B cell (primary cell): ENCODE measurements around the gene OLFML1. TPM values are rescaled to one million over a fixed set of nuclear protein-coding genes. Genes with fewer than 3 reads are reported as not detected.

Experiments
- ATAC-seq: fragments of 200-7000 bp; cut with Tn5 transposase; one replicate; pipeline ENCODE4 v1.10.0; 2021; ENCODE audit warnings: low read depth, mild to moderate bottlenecking, moderate number of reproducible peaks, moderate library complexity
- CTCF ChIA-PET: fragments of 350-600 bp; sonication (Branson Sonifier 250); formaldehyde crosslinking; loops from one replicate; lab custom pipeline; 2021; ENCODE audit warnings: antibody characterized with exemption, inconsistent platforms; lab: Charles Lee
- POLR2A ChIA-PET: fragments of 350-600 bp; sonication (Branson Sonifier 250); formaldehyde crosslinking; loops from one replicate; lab custom pipeline; 2021; ENCODE audit warnings: antibody characterized with exemption; lab: Charles Lee
- DNase-seq: peaks from one replicate; pipeline ENCODE4 v3.0.0; 2013
- H2AFZ ChIP-seq: 2 replicates; pipeline ENCODE4 v1.6.1; 2012; ENCODE audit warnings: mild to moderate bottlenecking, low read depth, low read length; ENCODE audit not compliant: insufficient read depth, poor library complexity, severe bottlenecking
- H3K27ac ChIP-seq, 2 donors: 1 replicate in 1 of 2; 2 replicates in 1 of 2; pipeline ENCODE4 v1.5.1; 2012 to 2013; ENCODE audit warnings: low read length in 2 of 2, mild to moderate bottlenecking in 2 of 2, moderate library complexity in 1 of 2
- H3K27me3 ChIP-seq, 4 experiments: fragments of 200-600 bp in 1 of 4; sonication (generic) in 1 of 4; replicated peaks in 1 of 4; 1 replicate in 2 of 4; 2 replicates in 2 of 4; pipeline versions ENCODE4 v1.6.1 to v1.7.0; 2013 to 2016; ENCODE audit warnings: low read length in 3 of 4, mild to moderate bottlenecking in 2 of 4, mixed read lengths in 1 of 4, moderate library complexity in 1 of 4; ENCODE audit not compliant: insufficient read depth in 4 of 4, control insufficient read depth in 3 of 4; ENCODE audit errors: control extremely low read depth in 1 of 4
- H3K36me3 ChIP-seq, 2 experiments: replicated peaks in 1 of 2; 1 replicate in 1 of 2; 2 replicates in 1 of 2; pipeline versions ENCODE4 v1.6.1 to v1.7.1; 2013; ENCODE audit warnings: low read length in 1 of 2; ENCODE audit not compliant: insufficient read depth in 2 of 2, control insufficient read depth in 1 of 2; ENCODE audit errors: control extremely low read depth in 1 of 2, extremely low read depth in 1 of 2
- H3K4me1 ChIP-seq, 2 donors: fragments of 200-600 bp in 1 of 2; sonication (generic) in 1 of 2; 1 replicate in 1 of 2; 2 replicates in 1 of 2; pipeline versions ENCODE4 v1.5.1 to v1.6.1; 2013 to 2017; ENCODE audit warnings: low read length in 2 of 2; ENCODE audit not compliant: control insufficient read depth in 2 of 2, insufficient read depth in 2 of 2
- H3K4me2 ChIP-seq: replicated peaks from 2 replicates; pipeline ENCODE3; 2012; ENCODE audit warnings: mild to moderate bottlenecking, low read depth, low read length; ENCODE audit not compliant: poor library complexity, severe bottlenecking
- H3K4me3 ChIP-seq, 5 experiments: fragments of 200-600 bp in 1 of 5; sonication (generic) in 1 of 5; 1 replicate in 3 of 5; 2 replicates in 2 of 5; pipeline versions ENCODE4 v1.5.1 to v1.7.0; 2011 to 2016; ENCODE audit warnings: low read length in 4 of 5, mild to moderate bottlenecking in 4 of 5, low read depth in 2 of 5, control low read depth in 1 of 5, moderate library complexity in 1 of 5; ENCODE audit not compliant: insufficient read depth in 1 of 5; ENCODE audit errors: control extremely low read depth in 1 of 5, extremely low read depth in 1 of 5
- H3K79me2 ChIP-seq: fragments of 200-600 bp; sonication (generic); one replicate; pipeline ENCODE4 v1.6.0; 2016; ENCODE audit warnings: low read length; ENCODE audit not compliant: control insufficient read depth, insufficient read depth
- H3K9ac ChIP-seq: fragments of 200-600 bp; sonication (generic); 2 replicates; pipeline ENCODE4 v1.6.1; 2017; ENCODE audit warnings: mild to moderate bottlenecking, low read length, moderate library complexity
- H3K9me3 ChIP-seq, 3 donors: one replicate each; pipeline versions ENCODE4 v1.6.1 to v1.7.1; 2013; ENCODE audit warnings: low read length in 2 of 3; ENCODE audit not compliant: control insufficient read depth in 2 of 3, insufficient read depth in 1 of 3; ENCODE audit errors: control extremely low read depth in 1 of 3
- H4K20me1 ChIP-seq: 2 replicates; pipeline ENCODE4 v1.6.0; 2012; ENCODE audit warnings: mild to moderate bottlenecking, low read length; ENCODE audit not compliant: insufficient read depth, control insufficient read depth, poor library complexity, severe bottlenecking
- H3K27ac Mint-ChIP-seq: one replicate; pipeline ENCODE4 v1.8.0; 2021; ENCODE audit warnings: mixed read lengths
- H3K27me3 Mint-ChIP-seq: one replicate; pipeline ENCODE4 v1.8.0; 2021; ENCODE audit warnings: mixed read lengths
- H3K4me1 Mint-ChIP-seq: one replicate; pipeline ENCODE4 v1.8.0; 2021; ENCODE audit warnings: mixed read lengths
- H3K4me3 Mint-ChIP-seq: one replicate; pipeline ENCODE4 v1.8.0; 2021; ENCODE audit warnings: mixed read lengths
- H3K9me3 Mint-ChIP-seq: one replicate; pipeline ENCODE4 v1.8.0; 2022; ENCODE audit warnings: mixed read lengths; ENCODE audit not compliant: insufficient read depth
- CTCF ChIP-seq: fragments of 200-600 bp; IDR thresholded peaks from one replicate; pipeline ENCODE4 v1.8.0; 2022; ENCODE audit warnings: antibody characterized with exemption, mild to moderate bottlenecking
- EZH2 ChIP-seq: IDR thresholded peaks from 2 replicates; pipeline ENCODE4 v1.6.1; 2012; ENCODE audit warnings: borderline replicate concordance, low read depth, mild to moderate bottlenecking, moderate library complexity, low read length; ENCODE audit not compliant: insufficient read depth, poor library complexity, severe bottlenecking
- WGBS: methylation state at CpG from one replicate; pipeline ENCODE4 v1.1.5; 2013; ENCODE audit warnings: missing lambda C conversion rate; ENCODE audit not compliant: insufficient coverage; 5-methylcytosine and 5-hydroxymethylcytosine counted together
- intact Hi-C: fragments of 100-400 bp; cut with micrococcal nuclease; formaldehyde crosslinking; loops from one replicate; pipeline ENCODE4 v1.10.0; 2022
- polyA minus RNA-seq: library from RNA; depleted of rRNA, polyadenylated mRNA; stranded (reverse); fragments of >200 nt; gene quantifications from 2 replicates; pipeline ENCODE4 v1.2.3, GENCODE V29; 2012
- polyA plus RNA-seq: library from polyadenylated mRNA; depleted of rRNA; stranded (reverse); fragments of >200 nt; gene quantifications from 2 replicates; pipeline ENCODE4 v1.2.3, GENCODE V29; 2012
- total RNA-seq, 2 donors: library from RNA; stranded (reverse); fragments of 120-200 nt in 1 of 2; gene quantifications; 1 replicate in 1 of 2; 2 replicates in 1 of 2; pipeline versions ENCODE4 v1.2.3 to v1.2.4, GENCODE V29; 2013 to 2022

OLFML1 gene
- total RNA-seq (not detected in 2 replicates), polyA plus RNA-seq (not detected in 2 replicates), polyA minus RNA-seq (not detected in 2 replicates)
- total RNA-seq (2013), result 0.70 TPM

DNA sequence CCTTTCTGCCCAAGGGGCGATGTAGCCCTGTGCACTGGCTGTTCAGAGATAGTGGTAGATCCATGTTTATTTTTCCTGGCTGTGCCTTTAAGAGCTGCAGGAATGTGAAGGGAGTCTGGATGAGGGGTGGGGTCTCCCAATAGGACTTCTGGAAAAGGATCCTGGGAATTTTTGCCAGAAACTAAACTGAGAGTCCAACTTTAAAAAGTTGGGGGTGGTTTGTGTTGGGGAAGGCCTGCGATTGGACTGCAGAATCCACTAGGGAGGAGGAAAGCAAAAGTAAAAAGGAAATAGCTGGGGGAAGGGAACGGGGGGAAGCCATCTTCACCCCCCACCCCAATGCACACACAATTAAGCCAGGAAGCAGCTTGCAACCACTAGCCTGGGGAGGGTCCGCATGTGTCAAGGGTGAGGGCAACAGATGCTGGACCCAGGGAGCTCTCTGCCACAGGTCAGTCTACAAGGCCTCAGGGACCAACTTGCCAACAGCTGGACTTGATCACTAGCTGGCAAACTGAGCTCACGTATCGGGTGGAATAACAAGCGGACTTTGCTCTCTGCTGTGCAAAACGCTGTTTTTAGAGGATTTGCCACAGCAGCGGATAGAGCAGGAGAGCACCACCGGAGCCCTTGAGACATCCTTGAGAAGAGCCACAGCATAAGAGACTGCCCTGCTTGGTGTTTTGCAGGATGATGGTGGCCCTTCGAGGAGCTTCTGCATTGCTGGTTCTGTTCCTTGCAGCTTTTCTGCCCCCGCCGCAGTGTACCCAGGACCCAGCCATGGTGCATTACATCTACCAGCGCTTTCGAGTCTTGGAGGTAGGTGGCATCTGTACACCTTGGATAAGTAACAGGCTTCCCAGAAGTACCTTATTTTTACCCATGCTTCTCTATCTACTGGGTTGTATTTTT lies at the start of gene OLFML1:
OLFML1 (plus strand) TSS at position 321 of the 912 bp plus-strand sequence; CDS start at position 691, 370 bp downstream.
- POLR2A ChIA-PET, result no interaction called here
- ATAC-seq, result no peak
- no peaks in the 10 kb centered on the region for H3K27me3 ChIP-seq
- no peak within 1 kb of the TSS for H3K4me2 ChIP-seq
- Mint-ChIP-seq H3K27me3 (no peaks in the 10 kb centered on the region), H3K27ac (no peak within 1 kb of the TSS), H3K4me3 (no peak within 1 kb of the TSS), H3K9me3 (no peaks in the 10 kb centered on the region), H3K4me1 (no peaks in the 10 kb centered on the region)
- H3K27ac ChIP-seq, result no peak within 1 kb of the TSS
- H3K4me1 ChIP-seq, result no peaks in the 10 kb centered on the region
- peaks cover 0 to 3% (median 0%) of the 10 kb centered on the region in 3 donors for H3K9me3 ChIP-seq
- TF ChIP-seq CTCF (no peak), EZH2 (no peak)
- no peak within 1 kb of the TSS for H3K9ac ChIP-seq
- intact Hi-C loops, result no loop called here
- H2AFZ ChIP-seq, result no peak within 1 kb of the TSS
- H3K79me2 ChIP-seq, result peaks cover 3% of the 10 kb centered on the region
- no peaks in the 10 kb centered on the region for H3K36me3 ChIP-seq
- no peak within 1 kb of the TSS for H3K4me3 ChIP-seq
- CTCF ChIA-PET, result interaction anchor here (0.6 to 2.2 kb wide), 5 partner anchors 10 to 180 kb away, joined by 3 to 6 read pairs (median 4); no protein-coding TSS in a partner anchor
- no peaks in the 10 kb centered on the region for H4K20me1 ChIP-seq
- 95% methylated on average over 9 of the region's 15 CpGs for WGBS
- no peak for DNase-seq

DNA sequence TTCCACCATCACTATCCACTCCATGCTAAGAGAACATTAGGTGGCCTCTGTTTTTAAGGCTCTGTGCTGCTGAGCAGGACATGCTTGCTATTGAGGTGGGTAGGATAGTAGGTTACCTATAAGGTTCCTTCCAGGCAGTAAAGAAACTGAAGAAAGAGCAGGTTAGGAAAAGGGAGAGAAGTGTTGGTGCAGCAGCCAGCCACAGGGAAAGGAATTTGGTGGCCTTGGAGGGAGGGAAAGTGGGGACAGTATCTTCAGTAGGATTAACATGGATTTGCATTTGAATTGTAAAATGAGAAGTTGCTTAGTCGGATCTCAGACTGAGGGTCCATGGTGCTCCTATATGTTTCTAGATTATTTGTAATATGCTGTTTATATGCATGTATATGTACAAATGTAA lies 49.2 kb upstream of the OLFML1 start:
- intact Hi-C loops, result no loop called here
- no peaks in the 10 kb centered on the region for H3K9me3 ChIP-seq
- H3K27ac Mint-ChIP-seq, result peak overlapping the region; percentile 86
- peaks cover 20% of the 10 kb centered on the region for H3K4me1 Mint-ChIP-seq
- H3K79me2 ChIP-seq, result no peaks in the 10 kb centered on the region
- no peaks in the 10 kb centered on the region for H3K27me3 Mint-ChIP-seq
- DNase-seq, result no peak
- peaks cover 0 to 7% of the 10 kb centered on the region in 2 experiments for H3K36me3 ChIP-seq
- WGBS, result no CpG with 5 or more reads among the region's 1 CpG
- H3K4me1 ChIP-seq, result peaks cover 16 to 18% of the 10 kb centered on the region in 2 donors
- H3K9me3 Mint-ChIP-seq, result no peaks in the 10 kb centered on the region
- peak overlapping the region; percentile 50 for H3K4me2 ChIP-seq
- TF ChIP-seq CTCF (no peak), EZH2 (no peak)
- peak overlapping the region; percentile 28 to 66 for H3K27ac ChIP-seq
- peak overlapping the region; percentile 23 for H3K9ac ChIP-seq
- H3K4me3 Mint-ChIP-seq, result peak overlapping the region; percentile 61
- ChIA-PET CTCF (interaction anchor here (0.7 to 3.4 kb wide), 7 partner anchors 71 to 259 kb away, joined by 3 to 16 read pairs (median 5); no protein-coding TSS in a partner anchor), POLR2A (no interaction called here)
- H4K20me1 ChIP-seq, result no peaks in the 10 kb centered on the region
- H3K4me3 ChIP-seq, result no peak overlapping the region
- no peaks in the 10 kb centered on the region for H3K27me3 ChIP-seq
- peak overlapping the region; percentile 60 for H2AFZ ChIP-seq
- ATAC-seq, result no peak
